Measurements from ENCODE around the gene RBBP8.
"Not testable (repeated sequence)": the region's sequence is repeated elsewhere in the genome, so short reads cannot be mapped to it uniquely, and the experiment has no call there.

RBBP8 gene

GRCh38 chr18:22946217-22946616, 13.1 kb downstream of the RBBP8 start:
- no peak for DNase-seq

GRCh38 chr18:22946846-22947245, 13.7 kb downstream of the RBBP8 start:
- DNase-seq, result no peak

GRCh38 chr18:22951823-22952222, 18.7 kb downstream of the RBBP8 start:
- no peak for DNase-seq

GRCh38 chr18:22952525-22952924, 19.4 kb downstream of the RBBP8 start:
- no peak for DNase-seq

GRCh38 chr18:22953982-22954381, 20.9 kb downstream of the RBBP8 start:
- not testable (repeated sequence) for DNase-seq

GRCh38 chr18:22956226-22956625, 23.1 kb downstream of the RBBP8 start:
- DNase-seq, result no peak

GRCh38 chr18:22961156-22961555, 28.0 kb downstream of the RBBP8 start:
- no peak for DNase-seq

- DNase-seq, result no peak
These were observed 28.9 kb downstream of the RBBP8 start for GRCh38 chr18:22962004-22962403.

GRCh38 chr18:22964116-22964515, 31.0 kb downstream of the RBBP8 start:
- DNase-seq, result no peak

GRCh38 chr18:22964722-22965121, 31.6 kb downstream of the RBBP8 start:
- no peak for DNase-seq

GRCh38 chr18:22971038-22971437, 37.9 kb downstream of the RBBP8 start:
- no peak for DNase-seq

- no peak for DNase-seq
These were observed 40.9 kb downstream of the RBBP8 start for GRCh38 chr18:22974001-22974400.

GRCh38 chr18:22974707-22975106, 41.6 kb downstream of the RBBP8 start:
- no peak for DNase-seq

- no peak for DNase-seq
These were observed 42.4 kb downstream of the RBBP8 start for GRCh38 chr18:22975508-22975907.

GRCh38 chr18:22977847-22978701, 44.9 kb downstream of the RBBP8 start:
- DNase-seq, result no peak

- no peak for DNase-seq
These were observed 47.3 kb downstream of the RBBP8 start for GRCh38 chr18:22980394-22980793.

GRCh38 chr18:22981274-22982133, 48.4 kb downstream of the RBBP8 start:
- no peak for DNase-seq

GRCh38 chr18:22983175-22983574, 50.0 kb downstream of the RBBP8 start:
- DNase-seq, result no peak

- DNase-seq, result no peak
These were observed 52.1 kb downstream of the RBBP8 start for GRCh38 chr18:22985250-22985649.

GRCh38 chr18:22987547-22988189, 54.5 kb downstream of the RBBP8 start:
- DNase-seq, result no peak

GRCh38 chr18:22988208-22988607, 55.1 kb downstream of the RBBP8 start:
- DNase-seq, result no peak

GRCh38 chr18:22998344-22998743, 65.2 kb downstream of the RBBP8 start:
- no peak for DNase-seq

GRCh38 chr18:22999212-22999611, 66.1 kb downstream of the RBBP8 start:
- no peak for DNase-seq
